Ascending aorta (tissue), 2 donors: ENCODE results near the gene ABCG4. TPM values are rescaled to one million over a fixed set of nuclear protein-coding genes. Genes with fewer than 3 reads are reported as not detected.

Experiments used
- DNase-seq, 2 donors: peaks; one replicate each; pipeline ENCODE4 v3.0.0-alpha.2; 2019; ENCODE audit warnings: low spot score in 2 of 2
- H3K27ac ChIP-seq, 2 donors: fragments of 200-600 bp; sonication (generic); one replicate each; pipeline ENCODE4 v1.5.1; 2016 to 2017; ENCODE audit warnings: mild to moderate bottlenecking in 1 of 2
- H3K27me3 ChIP-seq: fragments of 200-600 bp; sonication (generic); one replicate; pipeline ENCODE4 v1.5.1; 2017
- H3K36me3 ChIP-seq, 2 donors: fragments of 200-600 bp; sonication (generic); one replicate each; pipeline ENCODE4 v1.5.1; 2016
- H3K4me1 ChIP-seq, 2 donors: fragments of 200-600 bp; sonication (generic); one replicate each; pipeline ENCODE4 v1.5.1; 2016 to 2017; ENCODE audit warnings: mild to moderate bottlenecking in 1 of 2
- H3K4me3 ChIP-seq, 2 donors: fragments of 200-600 bp; sonication (generic); one replicate each; pipeline ENCODE4 v1.5.1; 2016 to 2017; ENCODE audit warnings: mild to moderate bottlenecking in 1 of 2
- H3K9me3 ChIP-seq, 2 donors: fragments of 200-600 bp; sonication (generic); one replicate each; pipeline ENCODE4 v1.5.1; 2016
- intact Hi-C: fragments of 100-400 bp; cut with DNase I; formaldehyde crosslinking; loops from one replicate; pipeline ENCODE4 v1.15.1; 2023
- total RNA-seq: library from RNA; depleted of rRNA; stranded (reverse); fragments of >200 nt; gene quantifications from one replicate; pipeline ENCODE4 v1.1.0, GENCODE V29; 2016
- TF ChIP-seq, protein P1 (sequence below), 3 experiments: fragments of 200-600 bp in 2 of 3; fragments of 450-650 bp in 1 of 3; sonication (generic) in 2 of 3; IDR thresholded peaks; one replicate each; pipeline ENCODE4 v1.5.1; 2016 to 2019; ENCODE audit warnings: antibody characterized with exemption in 3 of 3, mild to moderate bottlenecking in 1 of 3, moderate library complexity in 1 of 3

ABCG4 gene
- not detected for total RNA-seq

DNA sequence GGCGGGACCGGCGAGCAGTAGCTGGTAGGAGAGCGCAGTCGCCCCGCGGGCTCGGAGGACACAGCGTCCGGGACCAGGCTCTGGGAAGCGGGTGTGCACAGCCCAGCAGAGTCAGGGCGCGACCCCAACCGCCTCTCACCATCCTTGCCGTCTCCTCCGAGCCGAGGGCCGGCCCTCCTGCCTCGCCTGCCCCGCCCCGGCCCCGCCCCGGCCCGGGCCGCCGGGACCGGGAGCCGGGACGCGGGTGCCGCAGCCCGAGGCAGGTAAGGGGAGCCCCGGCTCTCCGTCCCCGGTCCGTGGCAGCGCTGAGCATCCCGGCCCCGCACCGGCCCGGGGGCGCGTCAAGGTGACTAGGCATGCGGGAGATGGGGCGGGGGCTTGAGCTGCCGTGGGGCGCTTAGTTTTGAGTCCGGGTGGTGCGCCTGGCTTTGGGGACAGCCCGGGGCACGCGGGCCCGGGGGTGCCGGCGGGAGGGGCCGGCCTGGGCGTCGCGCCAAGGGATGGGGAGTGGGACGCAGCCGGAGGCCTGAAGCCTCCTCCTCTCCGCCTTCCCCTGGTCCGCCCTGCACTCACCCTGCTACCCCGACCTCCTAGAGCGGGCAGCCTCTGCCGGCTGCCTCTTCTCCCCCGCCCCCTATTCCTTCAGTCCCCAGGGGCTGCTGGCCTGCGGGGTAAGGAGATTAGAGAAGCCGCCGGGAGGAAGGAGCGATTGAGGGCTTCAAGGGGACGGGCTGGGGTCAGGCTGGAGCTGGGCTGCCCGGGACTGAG, at the start of gene ABCG4:
Gene ABCG4 (plus strand): TSS at position 35 of the 768 bp plus-strand sequence. CDS start 914 bp downstream, outside the sequence.
- Histone ChIP-seq H3K27me3 (no peaks in the 10 kb centered on the region), H3K27ac (no peak within 1 kb of the TSS), H3K9me3 (no peaks in the 10 kb centered on the region), H3K4me3 (peak within 1 kb of the TSS; percentile 78), H3K36me3 (no peaks in the 10 kb centered on the region), H3K4me1 (peaks cover 0 to 10% of the 10 kb centered on the region in 2 donors)
- intact Hi-C loops: no loop called here
- no peak for DNase-seq
- TF ChIP-seq, protein P1, sequence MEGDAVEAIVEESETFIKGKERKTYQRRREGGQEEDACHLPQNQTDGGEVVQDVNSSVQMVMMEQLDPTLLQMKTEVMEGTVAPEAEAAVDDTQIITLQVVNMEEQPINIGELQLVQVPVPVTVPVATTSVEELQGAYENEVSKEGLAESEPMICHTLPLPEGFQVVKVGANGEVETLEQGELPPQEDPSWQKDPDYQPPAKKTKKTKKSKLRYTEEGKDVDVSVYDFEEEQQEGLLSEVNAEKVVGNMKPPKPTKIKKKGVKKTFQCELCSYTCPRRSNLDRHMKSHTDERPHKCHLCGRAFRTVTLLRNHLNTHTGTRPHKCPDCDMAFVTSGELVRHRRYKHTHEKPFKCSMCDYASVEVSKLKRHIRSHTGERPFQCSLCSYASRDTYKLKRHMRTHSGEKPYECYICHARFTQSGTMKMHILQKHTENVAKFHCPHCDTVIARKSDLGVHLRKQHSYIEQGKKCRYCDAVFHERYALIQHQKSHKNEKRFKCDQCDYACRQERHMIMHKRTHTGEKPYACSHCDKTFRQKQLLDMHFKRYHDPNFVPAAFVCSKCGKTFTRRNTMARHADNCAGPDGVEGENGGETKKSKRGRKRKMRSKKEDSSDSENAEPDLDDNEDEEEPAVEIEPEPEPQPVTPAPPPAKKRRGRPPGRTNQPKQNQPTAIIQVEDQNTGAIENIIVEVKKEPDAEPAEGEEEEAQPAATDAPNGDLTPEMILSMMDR (IDR thresholded peaks at IDR 0.05): no peak

DNA sequence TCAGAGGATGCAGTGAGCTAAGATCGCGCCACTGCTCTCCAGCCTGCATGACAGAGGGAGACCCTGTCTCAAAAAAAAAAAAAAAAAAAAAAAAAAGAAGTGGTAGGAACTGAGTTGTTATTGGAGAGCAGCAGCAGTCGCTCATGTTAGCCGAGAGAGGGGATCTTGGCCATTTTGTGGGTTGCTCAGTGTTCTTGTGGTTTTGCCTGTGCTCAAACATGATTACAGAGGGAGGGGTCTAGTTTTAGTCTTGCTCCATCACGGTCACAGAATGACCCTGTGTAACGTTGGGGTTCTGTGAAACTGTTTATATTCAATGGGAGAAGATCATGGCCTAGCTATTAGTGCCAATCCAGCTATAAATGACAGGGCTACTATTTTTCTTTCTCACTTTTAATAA, 49.1 kb upstream of the ABCG4 start:
- Histone ChIP-seq H3K9me3 (no peaks in the 10 kb centered on the region), H3K4me3 (no peak overlapping the region), H3K27me3 (no peaks in the 10 kb centered on the region), H3K4me1 (peaks cover 15 to 22% of the 10 kb centered on the region in 2 donors), H3K36me3 (peaks cover 18 to 24% of the 10 kb centered on the region in 2 donors), H3K27ac (no peak overlapping the region)
- no peak for DNase-seq
- TF ChIP-seq, protein P1 (IDR thresholded peaks at IDR 0.05): no peak
- intact Hi-C loops: loop anchor here (5.0 to 10.0 kb wide), 2 partner anchors 218 to 665 kb away; partner anchors contain the start of genes KMT2A and MCAM

GRCh38 chr11:119100246-119100970, 48.4 kb upstream of the ABCG4 start:
- intact Hi-C loops: loop anchor here (5.0 to 10.0 kb wide), 2 partner anchors 217 to 666 kb away; partner anchors contain the start of genes KMT2A and MCAM
- Histone ChIP-seq H3K4me3 (peak overlapping the region; percentile 75 to 89), H3K9me3 (no peaks in the 10 kb centered on the region), H3K27ac (no peak overlapping the region), H3K27me3 (no peaks in the 10 kb centered on the region), H3K4me1 (peaks cover 15 to 22% of the 10 kb centered on the region in 2 donors), H3K36me3 (peaks cover 18 to 24% of the 10 kb centered on the region in 2 donors)
- TF ChIP-seq, protein P1 (IDR thresholded peaks at IDR 0.05): peak in 1 of 3 experiments; percentile 23
- no peak for DNase-seq

GRCh38 chr11:119100994-119101758, 47.7 kb upstream of the ABCG4 start:
- Histone ChIP-seq H3K4me1 (peaks cover 15 to 19% of the 10 kb centered on the region in 2 donors), H3K27me3 (no peaks in the 10 kb centered on the region), H3K9me3 (no peaks in the 10 kb centered on the region), H3K27ac (peak overlapping the region; percentile 92), H3K36me3 (peaks cover 18 to 24% of the 10 kb centered on the region in 2 donors), H3K4me3 (peak overlapping the region; percentile 75 to 89)
- intact Hi-C loops: loop anchor here (5.0 to 10.0 kb wide), 2 partner anchors 216 to 666 kb away; partner anchors contain the start of genes KMT2A and MCAM
- DNase-seq: no peak
- TF ChIP-seq, protein P1 (IDR thresholded peaks at IDR 0.05): peak in 1 of 3 experiments; percentile 28
